DMS79 (cell line): ENCODE results near the gene KANK3.
"Not testable (repeated sequence)": the region's sequence is repeated elsewhere in the genome, so short reads cannot be mapped to it uniquely, and the experiment has no call there.

Experiments
- DNase-seq: peaks from one replicate; lab custom pipeline; 2025; lab: John Stamatoyannopoulos, UW

KANK3 gene

GRCh38 chr19:8337728-8338127 lies 5.3 kb downstream of the KANK3 start:
- no peak for DNase-seq

GRCh38 chr19:8336660-8337059 lies 6.4 kb downstream of the KANK3 start:
- no peak for DNase-seq

- DNase-seq, result peak; percentile 47
Measured at GRCh38 chr19:8336072-8336569, 6.9 kb downstream of the KANK3 start.

GRCh38 chr19:8335343-8336071 lies 7.6 kb downstream of the KANK3 start:
- peak; percentile 32 for DNase-seq

- peak; percentile 58 for DNase-seq
Measured at GRCh38 chr19:8334458-8335342, 8.4 kb downstream of the KANK3 start.

- DNase-seq, result peak; percentile 28
Measured at GRCh38 chr19:8333767-8334457, 9.2 kb downstream of the KANK3 start.

- no peak for DNase-seq
Measured at GRCh38 chr19:8332976-8333766, 9.9 kb downstream of the KANK3 start.

- no peak for DNase-seq
Measured at GRCh38 chr19:8331263-8331845, 11.7 kb downstream of the KANK3 start.

GRCh38 chr19:8329996-8330395 lies 13.1 kb downstream of the KANK3 start:
- DNase-seq, result no peak

GRCh38 chr19:8325454-8325853 lies 17.6 kb downstream of the KANK3 start:
- no peak for DNase-seq

- no peak for DNase-seq
Measured at GRCh38 chr19:8324186-8325050, 18.6 kb downstream of the KANK3 start.

- no peak for DNase-seq
Measured at GRCh38 chr19:8323781-8324185, 19.3 kb downstream of the KANK3 start.

- DNase-seq, result no peak
Measured at GRCh38 chr19:8322638-8322997, 20.4 kb downstream of the KANK3 start.

GRCh38 chr19:8321986-8322637 lies 20.9 kb downstream of the KANK3 start:
- no peak for DNase-seq

GRCh38 chr19:8321067-8321985 lies 21.7 kb downstream of the KANK3 start, which contains the start of the genes NDUFA7 and RPS28:
Gene NDUFA7, minus strand, starts transcription at chr19:8321375. Its CDS starts 17 bp downstream, at chr19:8321358.
Gene RPS28, plus strand, starts transcription at chr19:8321496. Its CDS starts 35 bp downstream, at chr19:8321531.
- peak; percentile 75 for DNase-seq

- no peak for DNase-seq
Measured at GRCh38 chr19:8320564-8321066, 22.4 kb downstream of the KANK3 start.

- DNase-seq, result no peak
Measured at GRCh38 chr19:8319807-8320520, 23.1 kb downstream of the KANK3 start.

- DNase-seq, result not testable (repeated sequence)
Measured at GRCh38 chr19:8318835-8319234, 24.2 kb downstream of the KANK3 start.
